KOPT-K1 (cell line): Measurements from ENCODE around the gene LIN7A.

Experiments
- H3K27ac ChIP-seq: fragments of 200-600 bp; sonication (generic); 2 replicates; pipeline ENCODE4 v1.5.1; 2016; ENCODE audit warnings: antibody characterized with exemption, mild to moderate bottlenecking, low read depth, low read length; ENCODE audit not compliant: poor library complexity, severe bottlenecking
- H3K36me3 ChIP-seq: fragments of 200-600 bp; sonication (generic); 2 replicates; pipeline ENCODE4 v1.5.1; 2017; ENCODE audit warnings: antibody characterized with exemption, mild to moderate bottlenecking, low read length, moderate library complexity; ENCODE audit not compliant: insufficient read depth
- H3K9me3 ChIP-seq: fragments of 200-600 bp; sonication (generic); 2 replicates; pipeline ENCODE4 v1.5.1; 2017; ENCODE audit warnings: antibody characterized with exemption, low read length, mild to moderate bottlenecking; ENCODE audit not compliant: insufficient read depth, poor library complexity, severe bottlenecking

The LIN7A gene

DNA sequence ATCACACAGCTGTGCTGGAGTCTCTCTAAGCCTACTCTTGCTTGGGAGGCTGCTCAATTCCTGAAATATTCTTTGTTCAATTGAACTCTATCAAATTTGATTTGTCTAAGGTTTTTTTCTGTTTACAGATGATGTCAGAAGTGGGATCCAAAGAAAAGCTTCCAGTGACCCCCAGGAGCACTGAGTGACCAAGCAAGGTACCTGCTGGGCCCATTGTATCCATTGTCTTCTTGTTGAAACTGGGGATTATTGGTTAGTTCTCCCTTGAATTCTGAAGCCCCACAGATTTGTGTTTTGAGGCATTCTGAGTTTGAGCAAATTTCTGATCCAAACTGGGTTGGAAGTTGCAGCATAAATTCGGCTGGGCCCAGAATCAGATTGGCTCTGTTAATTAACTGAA is 156.4 kb downstream of the LIN7A start:
- H3K27ac ChIP-seq, result no peak overlapping the region
- H3K36me3 ChIP-seq, result no peaks in the 10 kb centered on the region
- no peaks in the 10 kb centered on the region for H3K9me3 ChIP-seq

DNA sequence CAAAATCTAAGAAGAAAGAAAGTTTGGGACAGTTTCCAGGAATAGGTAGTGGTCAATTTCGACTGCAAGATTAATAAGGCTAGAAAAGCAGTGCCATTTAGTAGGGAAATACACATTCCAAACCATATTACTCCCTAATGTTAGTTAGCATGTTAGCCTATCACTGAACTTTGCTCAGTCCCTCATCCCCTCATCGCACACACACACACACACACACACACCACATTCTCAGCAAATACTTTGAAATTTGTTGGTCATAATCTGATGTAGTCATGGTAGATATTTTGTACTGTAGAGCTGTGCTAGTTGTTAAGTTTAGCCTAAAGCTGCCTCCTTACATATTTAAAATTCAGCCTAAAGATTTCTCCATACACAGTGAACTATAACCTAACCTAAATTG is 157.0 kb downstream of the LIN7A start:
- Histone ChIP-seq H3K9me3 (no peaks in the 10 kb centered on the region), H3K36me3 (no peaks in the 10 kb centered on the region), H3K27ac (no peak overlapping the region)

DNA sequence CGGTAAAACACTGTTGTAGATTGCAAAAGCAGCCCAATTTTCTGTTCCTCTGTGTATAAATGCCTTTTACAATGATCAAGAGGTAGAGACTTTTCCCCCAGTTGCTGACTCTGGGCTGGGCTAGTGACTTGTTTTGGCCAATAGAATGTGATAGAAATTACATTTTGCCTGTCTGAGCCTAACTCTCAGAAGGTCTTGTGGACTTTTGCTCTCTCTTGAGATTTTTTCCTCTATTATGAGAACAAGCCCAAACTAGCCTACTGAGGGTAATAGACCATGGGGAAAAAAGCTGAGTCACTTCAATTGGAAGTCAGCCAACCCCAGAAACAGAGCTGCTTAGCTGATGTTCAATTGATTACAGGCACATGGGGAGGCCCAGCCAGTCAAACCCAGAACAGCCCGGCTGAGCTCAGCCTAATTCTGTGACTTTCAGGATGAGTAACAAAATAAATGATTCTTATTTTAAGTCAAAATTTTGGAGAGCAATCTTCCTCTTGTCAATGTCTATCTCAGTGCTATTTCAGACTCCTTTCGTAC is 159.7 kb downstream of the LIN7A start:
- H3K9me3 ChIP-seq, result no peaks in the 10 kb centered on the region
- H3K36me3 ChIP-seq, result no peaks in the 10 kb centered on the region
- no peak overlapping the region for H3K27ac ChIP-seq

DNA sequence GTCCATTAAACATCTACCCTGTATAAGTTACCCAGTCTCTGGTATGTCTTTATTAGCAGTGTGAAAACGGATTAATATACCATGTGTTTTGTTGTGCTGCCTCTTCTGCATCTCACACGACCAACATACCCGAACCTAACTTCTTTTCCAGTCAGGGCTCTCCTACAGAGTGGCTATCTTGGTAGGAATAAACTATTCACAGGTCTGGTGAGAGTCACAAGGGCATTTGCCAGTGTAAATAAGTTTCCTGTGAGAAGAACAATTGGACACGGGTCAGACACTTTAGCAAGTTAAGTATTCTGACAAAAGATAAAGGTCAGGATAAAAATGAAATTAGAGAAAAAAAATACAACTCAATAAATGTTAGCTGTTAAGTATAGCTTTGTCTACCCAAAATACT is 160.1 kb downstream of the LIN7A start:
- no peak overlapping the region for H3K27ac ChIP-seq
- H3K9me3 ChIP-seq, result no peaks in the 10 kb centered on the region
- H3K36me3 ChIP-seq, result no peaks in the 10 kb centered on the region

DNA sequence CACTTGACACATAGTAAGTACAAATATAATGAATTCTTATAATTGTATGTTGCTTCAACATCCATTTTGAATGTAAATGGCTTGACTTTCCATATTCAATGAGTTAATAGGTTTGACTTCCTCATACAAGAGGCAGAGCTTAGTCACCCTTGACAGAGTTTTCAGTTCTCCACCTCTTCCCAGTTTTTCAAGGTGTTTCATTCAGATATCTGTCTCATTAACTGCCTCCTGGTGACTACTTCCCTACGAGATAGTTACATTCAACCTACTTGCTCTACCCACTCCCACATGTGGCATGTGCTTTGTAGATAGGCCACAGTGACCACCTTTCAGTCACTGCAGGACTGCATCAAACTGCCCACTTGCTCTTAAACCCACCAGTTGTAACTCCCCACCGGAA is 161.0 kb downstream of the LIN7A start:
- H3K36me3 ChIP-seq, result no peaks in the 10 kb centered on the region
- no peaks in the 10 kb centered on the region for H3K9me3 ChIP-seq
- no peak overlapping the region for H3K27ac ChIP-seq

DNA sequence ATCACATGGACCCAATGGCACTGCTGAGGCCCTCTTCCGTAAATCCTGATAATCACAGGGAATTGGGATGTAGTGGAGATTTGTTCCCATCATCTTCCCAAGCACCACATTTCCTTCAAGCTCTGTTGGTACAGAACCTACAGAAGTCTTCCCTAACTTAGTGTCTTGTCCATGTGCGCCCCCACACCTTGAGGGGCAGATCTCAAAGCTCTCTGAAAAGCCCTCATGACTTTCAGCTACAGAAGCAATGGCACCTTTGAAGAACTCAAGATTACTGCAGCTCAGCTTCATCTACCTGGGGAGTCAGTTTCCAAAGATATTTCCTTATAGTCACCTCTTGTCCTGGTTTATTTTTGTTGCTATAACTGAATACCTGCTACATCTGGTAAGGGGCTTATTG is 166.8 kb downstream of the LIN7A start:
- Histone ChIP-seq H3K36me3 (no peaks in the 10 kb centered on the region), H3K27ac (no peak overlapping the region), H3K9me3 (no peaks in the 10 kb centered on the region)

DNA sequence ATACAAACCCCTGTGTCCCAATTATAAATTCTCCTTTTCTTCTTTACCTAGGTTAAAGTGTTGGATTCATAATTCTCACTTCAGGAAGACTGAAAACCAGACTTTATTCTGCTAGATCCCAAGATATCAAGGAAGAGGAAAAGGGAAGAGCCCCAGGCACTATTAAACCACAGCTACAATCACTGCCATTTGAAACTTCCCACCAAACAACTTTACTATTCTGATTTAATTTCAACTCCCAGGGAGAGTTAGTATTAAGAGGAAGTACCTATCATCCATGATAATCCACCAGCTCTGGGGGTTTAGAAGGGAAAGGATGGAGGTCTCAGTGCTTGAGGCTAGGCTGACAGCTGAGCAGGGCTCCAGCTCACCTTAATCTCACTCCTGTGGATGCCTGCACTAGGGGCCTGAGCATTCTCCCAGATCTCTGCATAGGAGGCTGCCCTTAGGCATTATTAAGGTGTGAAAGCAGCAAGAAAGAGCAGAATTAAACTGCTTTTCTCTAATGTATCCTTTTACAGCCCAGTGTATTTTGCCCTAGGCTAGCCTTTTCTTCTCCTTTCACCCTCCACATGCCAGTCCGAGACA is 168.1 kb downstream of the LIN7A start:
- no peak overlapping the region for H3K27ac ChIP-seq
- H3K36me3 ChIP-seq, result no peaks in the 10 kb centered on the region
- H3K9me3 ChIP-seq, result no peaks in the 10 kb centered on the region

DNA sequence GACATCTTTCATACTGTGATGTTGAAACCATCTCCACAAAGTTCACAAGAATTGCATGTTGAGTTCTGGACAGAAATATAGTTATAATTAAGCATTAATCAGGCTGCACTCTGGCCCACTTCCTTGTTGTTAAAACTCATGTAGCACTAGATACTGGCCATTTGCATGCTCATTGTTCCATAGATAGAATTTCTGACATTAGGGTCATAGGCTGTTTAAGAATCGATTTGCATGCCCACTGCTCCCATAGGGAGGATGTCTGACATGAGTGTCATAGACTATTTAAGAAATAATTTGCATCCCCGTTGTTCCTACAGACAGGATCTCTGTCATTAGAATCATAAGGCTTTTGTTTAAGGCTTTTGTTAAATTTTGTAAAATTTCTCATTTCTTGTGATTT is 170.8 kb downstream of the LIN7A start:
- H3K9me3 ChIP-seq, result no peaks in the 10 kb centered on the region
- no peaks in the 10 kb centered on the region for H3K36me3 ChIP-seq
- H3K27ac ChIP-seq, result no peak overlapping the region

DNA sequence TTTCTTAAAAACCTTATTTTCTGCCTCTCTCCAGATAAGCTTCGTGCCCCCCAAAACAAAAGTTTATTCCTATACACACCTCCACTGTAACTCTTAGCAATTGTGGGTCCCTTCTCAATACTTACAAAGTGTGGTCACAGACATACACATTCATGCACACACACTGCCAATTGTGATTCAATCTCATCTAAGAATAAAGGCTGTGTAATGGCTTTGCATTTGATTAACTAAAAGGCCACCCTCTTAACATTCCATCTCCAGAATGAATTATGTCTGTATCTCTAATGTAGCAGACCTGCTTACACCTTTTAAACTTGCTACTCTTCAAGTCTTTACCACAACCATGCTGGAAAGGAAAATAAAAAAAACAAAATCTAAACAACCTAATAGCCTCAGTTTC is 171.5 kb downstream of the LIN7A start:
- no peaks in the 10 kb centered on the region for H3K36me3 ChIP-seq
- no peak overlapping the region for H3K27ac ChIP-seq

DNA sequence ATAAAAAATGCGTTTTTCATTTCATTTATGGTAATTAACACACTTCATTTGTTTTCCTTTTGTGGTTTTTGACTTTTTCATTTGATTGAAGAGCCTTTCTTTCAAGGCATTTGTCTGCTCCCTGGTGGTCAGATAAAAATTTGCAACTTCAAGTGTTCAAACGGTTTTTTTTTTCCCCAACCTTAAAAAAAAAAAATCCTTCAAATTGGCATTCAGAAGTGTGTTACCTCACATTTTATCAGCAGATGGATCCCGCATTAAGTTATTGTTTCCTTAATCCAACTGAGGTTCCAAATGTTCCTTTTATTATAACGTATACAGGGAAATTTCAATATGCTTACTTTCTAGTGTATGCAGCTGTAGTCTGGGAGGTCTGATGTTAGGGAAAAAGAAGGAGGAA is 173.9 kb downstream of the LIN7A start:
- Histone ChIP-seq H3K9me3 (no peaks in the 10 kb centered on the region), H3K36me3 (no peaks in the 10 kb centered on the region), H3K27ac (no peak overlapping the region)

More for the DNA sequence above, 171.5 kb downstream of the LIN7A start:
- H3K9me3 ChIP-seq, result no peaks in the 10 kb centered on the region

DNA sequence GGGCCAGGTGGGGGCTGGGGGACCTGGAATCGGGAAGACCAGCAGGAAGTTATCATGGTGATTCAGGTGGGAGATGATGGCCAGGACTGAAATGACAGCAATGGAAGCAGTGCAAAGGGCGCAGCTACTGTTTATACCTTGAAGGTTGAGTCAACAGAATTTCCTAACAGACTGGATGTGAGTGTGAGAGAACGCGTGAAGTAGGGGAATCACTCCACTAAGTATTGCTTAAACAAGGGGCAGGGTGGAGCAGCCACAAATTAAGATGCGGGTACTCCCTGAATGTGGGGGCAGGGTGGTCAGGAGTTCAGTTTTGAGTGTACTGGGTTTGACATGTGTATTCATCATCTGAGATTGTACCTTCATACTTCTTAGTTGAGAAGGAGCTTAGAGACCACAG is 175.9 kb downstream of the LIN7A start:
- Histone ChIP-seq H3K9me3 (no peaks in the 10 kb centered on the region), H3K27ac (no peak overlapping the region), H3K36me3 (no peaks in the 10 kb centered on the region)

DNA sequence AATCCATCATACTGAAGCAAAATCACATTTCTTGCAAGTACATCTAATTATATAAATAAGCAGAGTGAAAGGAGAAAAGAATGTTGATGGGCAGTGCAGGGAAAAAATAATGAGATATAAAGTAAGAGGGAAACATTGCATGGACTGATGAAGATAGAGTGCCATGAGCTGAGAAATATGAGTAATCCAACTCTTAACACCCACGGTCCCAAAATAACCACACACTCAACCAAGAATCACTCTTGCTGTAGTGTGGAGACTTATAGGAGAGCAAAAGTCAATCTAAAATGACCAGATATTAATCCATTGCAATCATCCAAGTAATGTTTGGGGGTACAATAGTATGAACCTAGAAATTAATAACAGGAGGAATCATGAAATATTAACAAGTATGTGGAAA is 180.9 kb downstream of the LIN7A start:
- H3K27ac ChIP-seq, result no peak overlapping the region
- no peaks in the 10 kb centered on the region for H3K9me3 ChIP-seq
- no peaks in the 10 kb centered on the region for H3K36me3 ChIP-seq

DNA sequence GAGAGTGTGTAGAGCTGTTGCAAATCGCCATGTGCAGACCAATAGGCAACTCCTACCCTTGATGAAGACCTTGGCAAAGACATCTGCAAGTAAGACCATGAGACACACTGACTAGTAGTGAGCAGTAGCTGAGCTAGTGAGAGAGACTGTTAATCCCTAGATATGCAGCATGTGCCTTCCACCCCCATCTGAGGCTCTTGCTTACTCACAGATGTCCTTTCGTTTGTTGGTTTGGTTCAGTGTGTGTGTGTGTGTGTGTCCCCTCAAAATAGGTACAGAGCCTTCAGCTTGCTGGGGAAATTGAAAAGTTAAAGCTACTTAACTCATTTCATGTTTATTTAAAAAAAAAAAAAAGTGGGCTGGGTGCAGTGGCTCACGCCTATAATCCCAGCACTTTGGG is 183.5 kb downstream of the LIN7A start:
- no peak overlapping the region for H3K27ac ChIP-seq
- no peaks in the 10 kb centered on the region for H3K36me3 ChIP-seq
- H3K9me3 ChIP-seq, result no peaks in the 10 kb centered on the region

DNA sequence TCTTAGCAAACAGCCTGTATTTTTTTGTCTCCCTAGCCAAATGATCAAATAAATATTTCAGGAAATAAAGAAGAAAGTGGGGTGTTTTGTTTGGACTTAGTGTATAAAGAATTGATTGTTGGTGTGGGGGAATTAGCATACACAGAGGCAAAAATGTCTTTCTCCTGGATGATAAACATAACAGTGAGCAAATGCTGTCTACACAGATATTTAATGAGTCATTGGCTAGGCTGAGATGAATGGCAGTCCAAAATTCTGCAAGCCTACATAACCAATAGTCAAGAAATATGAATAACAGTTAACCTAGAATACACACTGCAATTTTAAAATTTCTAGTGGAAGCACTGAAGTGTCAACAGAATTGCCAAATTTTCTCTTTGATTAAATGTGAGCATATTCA is 185.3 kb downstream of the LIN7A start:
- H3K27ac ChIP-seq, result no peak overlapping the region
- H3K36me3 ChIP-seq, result no peaks in the 10 kb centered on the region
- no peaks in the 10 kb centered on the region for H3K9me3 ChIP-seq

DNA sequence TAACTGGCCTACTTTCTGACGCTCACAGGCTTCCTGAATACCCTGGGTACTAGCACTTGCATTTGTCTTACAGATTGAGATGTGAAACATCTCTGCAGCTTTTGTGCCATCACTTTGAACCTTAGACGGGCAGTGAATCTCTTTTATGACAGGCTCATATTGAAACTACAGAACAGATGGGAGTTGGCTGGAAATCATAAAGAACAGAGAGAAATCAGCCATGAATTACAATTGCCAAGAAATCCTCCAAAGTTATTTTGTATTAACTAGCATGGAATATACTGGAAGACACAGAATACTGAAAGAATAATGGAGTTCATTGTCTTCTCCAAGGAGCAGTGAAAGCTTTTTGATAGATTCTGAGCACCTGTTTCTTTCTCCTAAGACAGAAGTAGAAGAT is 188.3 kb downstream of the LIN7A start:
- H3K9me3 ChIP-seq, result no peaks in the 10 kb centered on the region
- no peaks in the 10 kb centered on the region for H3K36me3 ChIP-seq
- H3K27ac ChIP-seq, result no peak overlapping the region

DNA sequence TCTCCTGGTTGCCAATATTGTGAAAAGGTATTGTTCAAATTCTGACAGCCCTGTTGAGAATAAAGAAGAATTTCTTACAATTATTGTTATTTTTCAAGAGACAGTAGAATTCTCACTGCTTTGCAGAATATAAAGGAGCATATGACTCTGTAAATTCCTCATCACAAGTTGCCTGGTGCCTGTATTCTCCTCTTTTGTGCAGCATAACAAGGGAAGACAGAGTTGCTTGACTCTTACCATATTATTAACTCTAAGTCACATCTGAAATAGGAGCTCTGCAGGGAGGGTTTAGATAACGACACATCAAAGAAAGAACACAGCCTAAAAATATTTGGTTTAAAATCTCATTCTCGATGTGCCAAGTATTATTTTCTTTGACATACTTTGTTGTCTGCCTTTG is 189.9 kb downstream of the LIN7A start:
- no peaks in the 10 kb centered on the region for H3K36me3 ChIP-seq
- H3K27ac ChIP-seq, result no peak overlapping the region
- H3K9me3 ChIP-seq, result no peaks in the 10 kb centered on the region
